ENCODE measurements around the gene MMP17. TPM values are rescaled to one million over a fixed set of nuclear protein-coding genes. Genes with fewer than 3 reads are reported as not detected.

Gene MMP17
- total and polyA plus RNA-seq, 10 of the 15 experiments (the other 5 are each of a cell fraction or from before 2014, with no cell fraction given), result 0.11 to 0.28 (median 0.23) TPM; not detected in 7

DNA sequence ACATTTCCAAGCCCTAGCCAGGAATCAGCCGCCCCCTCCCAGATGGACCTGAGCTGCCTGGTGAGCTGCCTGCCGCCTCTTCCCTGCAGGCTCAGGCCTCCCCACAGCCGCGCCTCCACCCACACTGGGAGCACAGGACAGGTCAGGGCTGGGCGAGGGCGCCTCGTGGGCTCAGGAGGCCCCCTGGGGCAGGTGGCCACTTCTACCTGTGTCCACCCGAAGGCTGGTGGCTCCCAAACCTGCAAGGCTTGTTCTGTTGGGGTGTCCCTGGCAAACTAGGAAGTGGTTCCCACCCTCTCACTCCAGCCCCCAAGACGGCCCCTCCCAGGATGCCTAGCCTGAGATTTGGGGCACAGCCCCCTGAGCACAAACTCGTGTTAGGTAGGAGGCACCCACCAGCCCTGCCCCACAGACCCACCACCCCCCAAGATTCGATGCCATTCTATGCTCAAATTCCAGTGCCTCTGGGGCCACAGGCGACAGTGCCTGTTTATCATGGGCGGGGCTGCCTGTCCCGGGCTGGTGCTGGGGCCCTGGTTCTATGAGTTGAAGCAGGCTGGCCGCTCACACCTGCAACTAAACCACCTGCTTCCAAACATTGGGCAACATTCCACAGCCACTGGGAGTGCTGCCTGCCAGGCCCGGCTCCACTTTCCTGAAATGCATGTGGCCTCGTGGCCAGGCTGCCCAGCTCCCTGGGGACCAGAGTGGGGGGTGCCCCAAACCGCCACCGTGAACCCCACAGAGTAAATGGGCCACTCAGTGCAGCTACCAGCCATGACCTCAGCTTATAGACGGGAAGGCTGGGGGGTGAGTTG lies 6.8 kb downstream of the MMP17 start:
- Histone ChIP-seq H3K9ac (ENCODE audit: control insufficient read depth, insufficient read depth, low read length) (no peak overlapping the region), H2AFZ (ENCODE audit: control insufficient read depth, low read depth, low read length) (no peak overlapping the region), H3K4me2 (ENCODE audit: control insufficient read depth, insufficient read depth) (no peak overlapping the region), H3K27ac (ENCODE audit: control insufficient read depth, insufficient read depth) (no peak overlapping the region), H3K36me3 (ENCODE audit: control insufficient read depth in 2 of 2, insufficient read depth in 2 of 2, low read length in 1 of 2) (no peaks in the 10 kb centered on the region), H3K9me3 (replicated peaks; ENCODE audit: control insufficient read depth, insufficient read depth, low read length) (no peaks in the 10 kb centered on the region), H3K27me3 (replicated peaks in 1 of 2; ENCODE audit: control insufficient read depth in 2 of 2, insufficient read depth in 2 of 2, low read length in 1 of 2) (peaks cover 0 to 3% of the 10 kb centered on the region in 2 experiments; a peak in 2 of 4 replicates), H4K20me1 (ENCODE audit: control insufficient read depth, insufficient read depth) (no peaks in the 10 kb centered on the region), H3K79me2 (ENCODE audit: control insufficient read depth, insufficient read depth, low read length) (no peaks in the 10 kb centered on the region), H3K4me3 (no peak overlapping the region), H3K4me1 (ENCODE audit: control insufficient read depth, insufficient read depth, low read length) (no peaks in the 10 kb centered on the region)
- FAIRE-seq, result no peak
- RAD21 ChIA-PET (ENCODE audit: unreplicated experiment), result interaction anchor here (1.0 to 1.6 kb wide), 3 partner anchors 95 to 730 kb away, joined by 3 to 4 read pairs (median 3); no protein-coding TSS in a partner anchor
- SMC1A ChIA-PET (ENCODE audit: uncharacterized antibody, unreplicated experiment), result no interaction called here
- no TSS peak for BruUV-seq (replicated peaks)
- POLR2A ChIA-PET, result no interaction called here
- CTCF ChIA-PET, result interaction anchor here (0.5 to 1.6 kb wide), 4 partner anchors 115 to 731 kb away, joined by 3 to 4 read pairs (median 4); partner anchors contain the start of gene EP400
- WGBS (ENCODE audit: insufficient coverage, insufficient replicate concordance, low lambda C conversion rate, missing lambda C conversion rate), result 32% methylated on average over 20 of the region's 20 CpGs
- intact Hi-C loops (cut with micrococcal nuclease; ENCODE audit: unreplicated experiment) (loop anchor here (5.0 kb wide), 1 partner anchor 167 kb away; no protein-coding TSS in a partner anchor), in situ Hi-C loops (cut with MboI) (no loop called here)
- no peak for DNase-seq (ENCODE audit: low read depth, low spot score)
- TF ChIP-seq MEF2B (IDR thresholded peaks at IDR 0.05; ENCODE audit: partially characterized antibody, poor library complexity, severe bottlenecking) (peak; percentile 33), ASH2L (IDR thresholded peaks at IDR 0.05; ENCODE audit: borderline replicate concordance, low read depth) (no peak)
- ATAC-seq, result no peak

DNA sequence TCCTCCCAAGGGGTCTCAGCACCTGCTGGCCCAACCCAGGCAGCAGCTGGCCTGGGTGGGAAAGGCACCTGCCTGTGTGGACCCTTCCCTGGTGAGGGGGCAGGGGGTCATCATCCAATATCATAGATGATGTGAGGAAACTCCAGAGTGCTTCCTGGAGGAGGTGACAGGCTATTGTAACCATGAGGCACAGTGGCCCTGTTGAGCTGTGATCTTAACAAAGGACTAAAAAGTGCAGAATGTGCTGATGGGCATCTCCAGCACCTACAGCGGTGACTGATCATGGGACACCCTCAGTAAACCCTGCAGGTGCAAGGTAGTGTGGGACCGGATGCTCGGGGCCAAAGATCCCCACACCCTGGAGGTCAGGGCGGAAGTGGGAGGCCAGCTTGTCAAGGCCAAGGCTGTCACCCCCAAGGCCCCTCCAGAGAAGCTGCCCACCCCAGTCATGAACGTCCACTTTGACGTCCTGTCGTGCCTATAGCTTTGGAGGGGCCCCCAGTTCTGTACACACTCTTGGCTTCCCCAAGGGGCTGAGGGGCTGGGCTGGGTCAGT lies 7.5 kb downstream of the MMP17 start:
- CTCF ChIA-PET, result interaction anchor here (0.7 to 1.6 kb wide), 7 partner anchors 94 to 731 kb away, joined by 3 to 5 read pairs (median 4); partner anchors contain the start of gene EP400
- POLR2A ChIA-PET, result interaction anchor here (0.7 kb wide), 1 partner anchor 219 kb away, joined by 7 read pairs; no protein-coding TSS in a partner anchor
- no peak overlapping the region for H2AFZ ChIP-seq (ENCODE audit: control insufficient read depth, low read depth, low read length)
- H3K79me2 ChIP-seq (ENCODE audit: control insufficient read depth, insufficient read depth, low read length), result no peaks in the 10 kb centered on the region
- SMC1A ChIA-PET (ENCODE audit: uncharacterized antibody, unreplicated experiment), result interaction anchor here (0.6 kb wide), 1 partner anchor 37 kb away, joined by 4 read pairs; no protein-coding TSS in a partner anchor
- 28% methylated on average over 7 of the region's 7 CpGs for WGBS (ENCODE audit: insufficient coverage, insufficient replicate concordance, low lambda C conversion rate, missing lambda C conversion rate)
- TF ChIP-seq NR2F1 (conservative IDR thresholded peaks at IDR 0.05), result 0 out of 2 replicates have a peak, but pooled peaks have one; percentile 14
- TF ChIP-seq ESRRA (IDR thresholded peaks at IDR 0.05; ENCODE audit: low read length), result no peak
- H3K36me3 ChIP-seq (ENCODE audit: control insufficient read depth in 2 of 2, insufficient read depth in 2 of 2, low read length in 1 of 2), result no peaks in the 10 kb centered on the region
- H3K4me2 ChIP-seq (ENCODE audit: control insufficient read depth, insufficient read depth), result no peak overlapping the region
- intact Hi-C loops (cut with micrococcal nuclease; ENCODE audit: unreplicated experiment) (loop anchor here (5.0 kb wide), 1 partner anchor 167 kb away; no protein-coding TSS in a partner anchor), in situ Hi-C loops (cut with MboI) (no loop called here)
- no peaks in the 10 kb centered on the region for H4K20me1 ChIP-seq (ENCODE audit: control insufficient read depth, insufficient read depth)
- no peak for FAIRE-seq
- no peaks in the 10 kb centered on the region for H3K9me3 ChIP-seq (replicated peaks; ENCODE audit: control insufficient read depth, insufficient read depth, low read length)
- no peaks in the 10 kb centered on the region for H3K4me1 ChIP-seq (ENCODE audit: control insufficient read depth, insufficient read depth, low read length)
- RAD21 ChIA-PET (ENCODE audit: unreplicated experiment), result interaction anchor here (0.6 to 1.6 kb wide), 5 partner anchors 94 to 731 kb away, joined by 3 to 4 read pairs (median 3); no protein-coding TSS in a partner anchor
- no peak overlapping the region for H3K27ac ChIP-seq (ENCODE audit: control insufficient read depth, insufficient read depth)
- peaks cover 0 to 3% of the 10 kb centered on the region in 2 experiments; a peak in 1 of 4 replicates for H3K27me3 ChIP-seq (replicated peaks in 1 of 2; ENCODE audit: control insufficient read depth in 2 of 2, insufficient read depth in 2 of 2, low read length in 1 of 2)
- DNase-seq (ENCODE audit: low read depth, low spot score), result no peak
- no TSS peak for BruUV-seq (replicated peaks)
- no peak overlapping the region for H3K4me3 ChIP-seq
- ATAC-seq, result peak; percentile 11; the same call in 2 of the 3 replicates
- H3K9ac ChIP-seq (ENCODE audit: control insufficient read depth, insufficient read depth, low read length), result no peak overlapping the region

All from GM12878 (cell line).